Activated naive CD4-positive, alpha-beta T cell treated with anti-CD3 and anti-CD28 coated beads for 36 hours (primary cell): ENCODE data around the gene PRTFDC1. TPM values are rescaled to one million over a fixed set of nuclear protein-coding genes. Genes with fewer than 3 reads are reported as not detected.
A peak's percentile ranks its signal among the peaks of the same experiment; 100 is the strongest.
"Not testable (repeated sequence)": the region's sequence is repeated elsewhere in the genome, so short reads cannot be mapped to it uniquely, and the experiment has no call there.

Experiments used
- CTCF ChIA-PET: fragments of 350-600 bp; sonication (Branson Sonifier 250); formaldehyde crosslinking; loops from one replicate; lab custom pipeline; 2021; ENCODE audit warnings: antibody characterized with exemption; lab: Charles Lee
- DNase-seq: peaks from one replicate; pipeline ENCODE4 v3.0.0-alpha.2; 2020
- H3K27ac Mint-ChIP-seq: one replicate; pipeline ENCODE4 v1.8.0; 2021; ENCODE audit warnings: mild to moderate bottlenecking, mixed read lengths
- H3K27me3 Mint-ChIP-seq: one replicate; pipeline ENCODE4 v1.8.0; 2021; ENCODE audit warnings: low read depth, mixed read lengths
- H3K36me3 Mint-ChIP-seq: one replicate; pipeline ENCODE4 v1.8.0; 2021; ENCODE audit warnings: low read depth, mixed read lengths
- H3K4me1 Mint-ChIP-seq: one replicate; pipeline ENCODE4 v1.8.0; 2021; ENCODE audit warnings: low read depth, mixed read lengths
- H3K4me3 Mint-ChIP-seq: one replicate; pipeline ENCODE4 v1.8.0; 2021; ENCODE audit warnings: mild to moderate bottlenecking, moderate library complexity, mixed read lengths
- H3K9me3 Mint-ChIP-seq: one replicate; pipeline ENCODE4 v1.8.0; 2021; ENCODE audit warnings: mixed read lengths
- intact Hi-C: fragments of 100-400 bp; cut with micrococcal nuclease; formaldehyde crosslinking; loops from one replicate; pipeline ENCODE4 v1.15.1; 2023
- total RNA-seq, 2 experiments: library from RNA; stranded (reverse); gene quantifications; one replicate each; pipeline ENCODE4 v1.2.3, GENCODE V29; 2021

Gene PRTFDC1
- total RNA-seq, 2 experiments from 2014 or later, result 0.99 to 1.1 TPM

DNA sequence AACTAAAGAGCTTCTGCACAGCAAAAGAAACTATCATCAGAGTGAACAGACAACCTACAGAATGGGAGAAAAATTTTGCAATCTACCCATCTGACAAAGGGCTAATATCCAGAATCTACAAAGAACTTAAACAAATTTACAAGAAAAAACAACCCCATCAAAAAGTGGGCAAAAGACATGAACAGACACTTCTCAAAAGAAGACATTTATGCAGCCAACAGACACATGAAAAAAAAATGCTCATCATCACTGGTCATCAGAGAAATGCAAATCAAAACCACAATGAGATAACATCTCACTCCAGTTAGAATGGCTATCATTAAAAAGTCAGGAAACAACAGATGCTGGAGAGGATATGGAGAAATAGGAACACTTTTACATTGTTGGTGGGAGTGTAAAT is 27.9 kb downstream of the PRTFDC1 start:
- H3K27ac Mint-ChIP-seq, H3K27me3 Mint-ChIP-seq, intact Hi-C loops, DNase-seq, H3K4me3 Mint-ChIP-seq, CTCF ChIA-PET: not testable (repeated sequence)
- peaks cover 13% of the 10 kb centered on the region for H3K36me3 Mint-ChIP-seq
- H3K4me1 Mint-ChIP-seq, result peaks cover 35% of the 10 kb centered on the region
- peaks cover 22% of the 10 kb centered on the region for H3K9me3 Mint-ChIP-seq

DNA sequence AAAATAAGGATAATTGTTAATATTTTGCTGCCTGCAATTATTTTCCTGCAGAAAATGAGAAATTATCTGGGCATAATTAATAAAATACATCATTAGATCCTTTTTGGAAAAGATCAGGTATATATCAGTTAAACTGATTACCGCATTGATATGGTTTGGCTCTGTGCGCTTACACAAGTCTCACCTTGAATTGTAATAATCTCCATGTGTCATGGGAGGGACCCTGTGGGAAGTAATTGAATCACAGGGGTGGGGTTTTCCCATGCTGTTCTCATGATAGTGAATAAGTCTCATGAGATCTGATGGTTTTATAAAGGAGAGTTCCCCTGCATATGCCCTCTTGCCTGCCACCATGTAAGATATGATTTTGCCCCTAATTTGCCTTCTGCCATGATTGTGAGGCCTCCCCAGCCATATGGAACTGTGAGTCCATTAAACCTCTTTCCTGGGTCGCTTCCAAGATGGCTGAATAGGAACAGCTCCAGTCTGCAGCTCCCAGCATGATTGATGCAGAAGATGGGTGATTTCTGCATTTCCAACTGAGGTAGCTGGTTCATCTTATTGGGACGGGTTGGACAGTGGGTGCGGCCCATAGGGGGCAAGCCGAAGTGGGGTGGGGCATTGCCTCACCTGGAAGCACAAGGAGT is 30.1 kb downstream of the PRTFDC1 start:
- not testable (repeated sequence) for H3K4me3 Mint-ChIP-seq, H3K27me3 Mint-ChIP-seq, H3K27ac Mint-ChIP-seq
- Mint-ChIP-seq H3K9me3 (peaks cover 26% of the 10 kb centered on the region), H3K36me3 (peaks cover 13% of the 10 kb centered on the region), H3K4me1 (peaks cover 23% of the 10 kb centered on the region)
- intact Hi-C loops, result loop anchor here (2.0 kb wide), 1 partner anchor 24 kb away; no protein-coding TSS in a partner anchor
- peak; percentile 49 for DNase-seq
- CTCF ChIA-PET, result interaction anchor here (1.5 kb wide), 1 partner anchor 305 kb away, joined by 4 read pairs; no protein-coding TSS in a partner anchor

DNA sequence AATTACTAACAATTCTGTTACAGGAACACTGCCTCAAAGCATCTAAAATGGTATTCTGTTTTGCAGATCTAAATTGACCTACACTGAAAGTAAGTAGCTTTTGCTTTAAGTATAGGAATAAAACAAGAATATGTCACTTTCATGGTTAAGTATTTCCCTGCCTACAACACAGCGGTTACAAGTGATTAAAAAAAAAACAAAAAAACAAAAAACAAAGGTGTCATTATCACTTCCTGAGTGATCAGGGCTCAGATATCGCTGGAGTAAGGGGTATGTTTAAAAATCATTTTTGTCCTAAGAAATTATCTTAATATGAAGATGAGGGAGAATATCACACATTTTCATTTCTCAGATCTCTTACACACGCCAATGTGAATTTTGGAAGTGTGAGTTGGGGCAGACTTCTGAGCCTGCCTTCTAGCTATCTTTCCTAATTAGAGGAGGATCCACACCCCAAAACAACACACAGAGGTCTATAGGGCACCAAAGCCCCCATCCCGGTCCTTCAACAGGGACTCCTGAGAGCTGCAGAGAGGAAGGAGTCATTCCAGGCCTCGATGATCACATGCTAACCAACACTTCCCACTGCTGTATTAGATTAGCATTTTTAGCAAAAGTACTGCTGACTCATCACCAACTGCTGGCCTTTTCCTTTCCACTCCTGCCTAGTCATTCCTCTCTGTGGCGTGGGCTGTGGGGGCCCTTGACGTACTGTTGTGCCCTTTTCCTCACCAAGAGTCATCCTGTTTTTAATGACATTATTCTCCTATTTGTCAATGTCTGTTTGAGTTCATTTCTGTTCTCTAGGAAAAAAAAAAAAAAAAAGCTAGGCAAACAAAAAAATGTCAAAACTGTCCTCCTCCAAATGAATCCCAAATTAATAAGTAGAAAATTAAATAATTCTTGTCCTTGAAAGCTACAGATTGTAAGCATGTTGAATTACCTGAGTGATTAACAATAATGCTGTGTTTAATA is 31.2 kb downstream of the PRTFDC1 start:
- Mint-ChIP-seq H3K4me1 (peaks cover 19% of the 10 kb centered on the region), H3K27ac (peak overlapping the region; percentile 54), H3K36me3 (peaks cover 13% of the 10 kb centered on the region), H3K4me3 (no peak overlapping the region), H3K9me3 (peaks cover 26% of the 10 kb centered on the region), H3K27me3 (no peaks in the 10 kb centered on the region)
- DNase-seq, result peak; percentile 83
- CTCF ChIA-PET, result interaction anchor here (1.5 kb wide), 1 partner anchor 304 kb away, joined by 4 read pairs; no protein-coding TSS in a partner anchor
- intact Hi-C loops, result loop anchor here (1.0 to 2.0 kb wide), 5 partner anchors 20 to 214 kb away; partner anchors contain the start of genes ENKUR and THNSL1

DNA sequence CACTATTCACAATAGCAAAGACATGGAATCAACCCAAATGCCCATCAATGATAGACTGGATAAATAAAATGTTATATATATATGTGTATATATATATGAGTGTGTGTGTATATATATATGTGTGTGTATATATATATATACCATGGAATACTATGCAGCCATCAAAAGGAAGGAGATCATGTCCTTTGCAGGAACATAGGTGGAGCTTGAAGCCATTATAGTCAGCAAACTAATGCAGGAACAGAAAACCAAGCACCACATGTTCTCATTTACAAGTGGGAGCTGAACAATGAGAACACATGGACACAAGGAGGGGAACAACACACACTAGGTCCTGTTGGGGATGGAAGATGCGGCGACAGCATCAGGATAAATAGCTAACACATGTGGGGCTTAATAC is 32.2 kb downstream of the PRTFDC1 start:
- H3K9me3 Mint-ChIP-seq, result peaks cover 26% of the 10 kb centered on the region
- H3K27ac Mint-ChIP-seq, H3K27me3 Mint-ChIP-seq, CTCF ChIA-PET, DNase-seq, H3K4me3 Mint-ChIP-seq: not testable (repeated sequence)
- H3K36me3 Mint-ChIP-seq, result peaks cover 13% of the 10 kb centered on the region
- peaks cover 19% of the 10 kb centered on the region for H3K4me1 Mint-ChIP-seq
- intact Hi-C loops, result loop anchor here (2.0 kb wide), 1 partner anchor 55 kb away; no protein-coding TSS in a partner anchor

DNA sequence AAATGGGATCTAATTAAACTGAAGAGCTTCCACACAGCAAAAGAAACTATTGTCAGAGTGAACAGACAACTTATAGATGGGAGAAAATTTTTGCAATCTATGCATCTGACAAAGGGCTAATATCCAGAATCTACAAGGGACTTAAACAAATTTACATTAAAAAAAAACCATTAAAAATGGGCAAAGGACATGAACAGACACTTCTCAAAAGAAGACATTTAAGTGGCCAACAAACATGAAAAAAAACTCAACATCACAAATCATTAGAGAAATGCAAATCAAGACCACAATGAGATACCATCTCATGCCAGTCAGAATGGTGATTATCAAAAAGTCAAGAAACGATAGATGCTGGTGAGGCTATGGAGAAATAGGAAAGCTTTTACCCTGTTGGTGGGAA is 32.8 kb downstream of the PRTFDC1 start:
- H3K9me3 Mint-ChIP-seq, result peaks cover 22% of the 10 kb centered on the region
- H3K27ac Mint-ChIP-seq, CTCF ChIA-PET, DNase-seq, H3K27me3 Mint-ChIP-seq, H3K4me3 Mint-ChIP-seq: not testable (repeated sequence)
- peaks cover 13% of the 10 kb centered on the region for H3K36me3 Mint-ChIP-seq
- H3K4me1 Mint-ChIP-seq, result peaks cover 19% of the 10 kb centered on the region
- intact Hi-C loops, result loop anchor here (2.0 kb wide), 1 partner anchor 55 kb away; no protein-coding TSS in a partner anchor

DNA sequence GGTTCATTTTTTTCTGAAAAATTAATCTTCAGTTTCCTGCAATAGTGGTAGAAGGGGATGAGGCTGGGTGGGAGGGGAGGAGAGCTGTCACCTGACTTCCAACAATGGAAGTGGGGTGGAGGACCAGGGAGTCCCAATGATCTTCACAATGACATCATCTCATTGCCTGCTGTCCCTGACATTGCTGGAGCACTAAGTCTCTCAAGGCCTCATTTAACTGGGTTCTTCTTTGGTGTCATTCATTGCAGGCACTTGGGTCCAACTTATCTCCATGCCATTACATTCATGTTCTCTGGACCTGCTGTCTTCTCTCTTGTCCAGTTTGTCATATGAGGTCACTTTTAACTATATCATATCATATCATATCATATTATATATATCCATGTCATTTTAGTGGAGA is 34.4 kb downstream of the PRTFDC1 start:
- H3K27ac Mint-ChIP-seq, result no peak overlapping the region
- H3K4me3 Mint-ChIP-seq, result no peak overlapping the region
- peaks cover 19% of the 10 kb centered on the region for H3K4me1 Mint-ChIP-seq
- no peak for DNase-seq
- intact Hi-C loops, result no loop called here
- H3K27me3 Mint-ChIP-seq, result no peaks in the 10 kb centered on the region
- CTCF ChIA-PET, result no interaction called here
- H3K9me3 Mint-ChIP-seq, result peaks cover 9% of the 10 kb centered on the region
- H3K36me3 Mint-ChIP-seq, result peaks cover 3% of the 10 kb centered on the region

DNA sequence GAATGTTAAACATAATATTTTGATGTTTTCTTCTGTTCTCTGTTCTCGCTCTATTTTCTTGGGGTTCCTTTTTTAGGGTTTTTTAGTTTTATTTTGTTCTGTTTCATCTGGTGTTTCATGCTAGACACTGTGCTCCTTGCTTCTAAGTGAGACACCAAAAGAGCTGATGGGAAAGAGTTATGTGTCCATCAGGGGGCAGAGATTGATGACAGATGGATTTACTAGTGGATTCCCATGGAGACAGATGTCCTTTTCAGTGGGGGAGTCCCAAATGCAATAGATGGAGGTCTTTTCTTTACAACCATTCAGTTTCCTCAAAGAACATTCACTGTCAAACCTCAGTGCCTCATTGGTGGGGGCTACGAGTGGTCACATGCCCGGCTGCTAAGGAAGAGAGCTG is 34.9 kb downstream of the PRTFDC1 start:
- intact Hi-C loops, result no loop called here
- Mint-ChIP-seq H3K4me3 (no peak overlapping the region), H3K36me3 (peaks cover 2% of the 10 kb centered on the region), H3K9me3 (peaks cover 9% of the 10 kb centered on the region), H3K27ac (no peak overlapping the region), H3K4me1 (peaks cover 19% of the 10 kb centered on the region), H3K27me3 (no peaks in the 10 kb centered on the region)
- no peak for DNase-seq
- CTCF ChIA-PET, result no interaction called here

DNA sequence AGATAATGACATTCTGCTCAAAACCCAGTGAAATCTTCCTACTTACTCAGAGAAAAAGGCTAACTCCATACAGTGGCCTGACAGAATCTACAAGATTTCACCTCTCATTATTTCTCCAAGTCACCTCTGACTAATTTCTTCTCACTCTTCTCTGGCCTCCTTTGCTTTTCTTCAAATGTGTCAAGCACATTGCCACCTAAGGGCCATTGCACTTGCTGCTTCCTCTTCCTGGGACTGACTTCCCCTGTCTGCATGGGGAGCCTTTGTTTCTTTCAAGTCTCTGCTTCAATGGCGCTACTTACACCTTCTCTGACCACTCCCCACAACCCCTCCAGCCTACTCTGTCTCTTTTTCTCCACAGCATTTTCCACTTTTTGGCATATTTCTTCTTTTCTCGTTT is 36.0 kb downstream of the PRTFDC1 start:
- intact Hi-C loops, result no loop called here
- Mint-ChIP-seq H3K36me3 (peaks cover 1% of the 10 kb centered on the region), H3K27ac (no peak overlapping the region), H3K9me3 (peaks cover 9% of the 10 kb centered on the region), H3K4me3 (no peak overlapping the region), H3K4me1 (peaks cover 17% of the 10 kb centered on the region), H3K27me3 (no peaks in the 10 kb centered on the region)
- no peak for DNase-seq
- CTCF ChIA-PET, result interaction anchor here (0.6 kb wide), 1 partner anchor 44 kb away, joined by 3 read pairs; no protein-coding TSS in a partner anchor

DNA sequence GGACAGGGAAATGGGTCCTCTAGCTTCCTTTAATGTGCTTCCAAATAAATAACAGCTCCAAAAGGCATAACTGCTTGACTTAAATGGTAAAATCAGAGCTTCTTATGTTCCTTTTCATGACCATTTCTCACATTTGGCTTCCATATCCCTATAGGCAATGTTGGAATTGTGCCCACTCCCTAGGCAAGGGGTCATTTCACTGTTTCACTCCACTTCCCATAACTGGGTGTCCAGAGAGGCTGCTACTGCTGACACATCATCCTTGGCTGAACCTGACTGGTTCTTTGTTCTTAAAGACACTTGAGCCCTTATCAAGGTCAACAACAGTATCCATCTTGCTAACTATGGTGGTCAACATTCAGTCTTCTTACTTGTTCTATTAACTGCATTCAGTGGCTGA is 37.1 kb downstream of the PRTFDC1 start:
- Mint-ChIP-seq H3K27me3 (no peaks in the 10 kb centered on the region), H3K36me3 (peaks cover 1% of the 10 kb centered on the region), H3K4me3 (no peak overlapping the region), H3K27ac (no peak overlapping the region), H3K9me3 (peaks cover 9% of the 10 kb centered on the region), H3K4me1 (peaks cover 11% of the 10 kb centered on the region)
- intact Hi-C loops, result no loop called here
- CTCF ChIA-PET, result no interaction called here
- no peak for DNase-seq

DNA sequence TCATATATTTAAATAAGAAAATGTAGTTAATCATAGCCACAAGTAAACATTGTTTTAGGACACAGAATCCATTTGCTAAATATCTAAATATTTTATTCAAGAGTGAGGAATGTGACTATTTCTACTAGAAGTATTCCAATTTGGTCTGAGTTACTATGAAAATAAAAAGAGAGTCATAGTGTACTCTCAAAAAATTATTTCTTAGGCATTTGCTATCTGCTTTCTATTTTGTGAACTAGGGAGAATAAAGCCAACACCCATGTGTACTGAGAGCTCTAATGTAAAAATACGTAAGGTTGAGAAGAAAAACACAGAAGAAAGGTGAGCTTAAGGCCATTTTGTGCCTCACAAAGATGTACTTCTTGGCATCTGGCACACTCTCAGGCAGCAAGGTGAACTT is 38.3 kb downstream of the PRTFDC1 start:
- CTCF ChIA-PET, result interaction anchor here (1.1 kb wide), 1 partner anchor 45 kb away, joined by 3 read pairs; no protein-coding TSS in a partner anchor
- no peak for DNase-seq
- no peak overlapping the region for H3K4me3 Mint-ChIP-seq

DNA sequence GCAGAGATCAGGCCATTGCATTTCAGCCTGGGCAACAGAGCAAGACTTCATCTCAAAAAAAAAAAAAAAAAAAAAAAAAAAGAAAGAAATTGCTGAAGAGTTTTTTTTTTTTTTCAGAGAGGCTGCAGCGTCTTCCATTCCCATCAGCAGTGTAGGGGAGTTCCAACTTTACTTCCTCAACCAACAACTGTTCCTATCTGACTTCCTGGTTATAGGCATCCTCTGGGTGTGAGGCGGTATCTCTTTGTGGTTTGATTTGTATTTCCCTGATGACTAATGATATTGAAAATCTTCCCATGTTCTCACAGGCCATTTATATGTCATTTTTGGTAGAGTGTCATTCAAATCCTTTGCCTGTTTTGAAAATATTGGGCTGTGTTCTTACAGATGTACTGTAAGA is 40.2 kb downstream of the PRTFDC1 start:
- no peaks in the 10 kb centered on the region for H3K9me3 Mint-ChIP-seq
- DNase-seq, result no peak
- peaks cover 11% of the 10 kb centered on the region for H3K4me1 Mint-ChIP-seq
- no peaks in the 10 kb centered on the region for H3K36me3 Mint-ChIP-seq
- H3K4me3 Mint-ChIP-seq, result no peak overlapping the region
- CTCF ChIA-PET, result no interaction called here
- H3K27ac Mint-ChIP-seq, result no peak overlapping the region
- H3K27me3 Mint-ChIP-seq, result no peaks in the 10 kb centered on the region
- intact Hi-C loops, result no loop called here

More for the DNA sequence above, 38.3 kb downstream of the PRTFDC1 start:
- Mint-ChIP-seq H3K27me3 (no peaks in the 10 kb centered on the region), H3K9me3 (peaks cover under 1% of the 10 kb centered on the region), H3K27ac (no peak overlapping the region), H3K4me1 (peaks cover 11% of the 10 kb centered on the region), H3K36me3 (no peaks in the 10 kb centered on the region)
- intact Hi-C loops, result no loop called here

DNA sequence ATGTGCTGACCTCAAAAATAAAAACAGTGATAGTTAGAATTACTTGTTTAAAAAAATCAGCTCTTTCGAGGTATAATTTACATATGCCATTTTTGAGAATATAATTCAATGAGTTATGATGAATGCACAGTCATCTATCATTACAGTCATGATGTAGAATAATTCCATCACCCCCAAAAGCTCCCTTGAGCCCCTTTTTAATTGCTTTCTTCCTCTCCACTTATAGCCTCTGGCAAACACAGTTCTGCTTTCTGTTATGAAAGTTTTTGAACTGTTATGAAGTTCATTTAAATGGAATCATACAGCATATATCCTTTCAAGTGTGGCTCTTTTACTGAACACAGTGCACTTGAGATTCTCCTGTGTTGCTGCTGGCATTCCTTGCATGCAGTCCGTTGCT is 41.4 kb downstream of the PRTFDC1 start:
- Mint-ChIP-seq H3K9me3 (no peaks in the 10 kb centered on the region), H3K4me3 (no peak overlapping the region), H3K27ac (no peak overlapping the region), H3K4me1 (peaks cover 11% of the 10 kb centered on the region), H3K36me3 (no peaks in the 10 kb centered on the region), H3K27me3 (no peaks in the 10 kb centered on the region)
- intact Hi-C loops, result no loop called here
- CTCF ChIA-PET, result no interaction called here
- no peak for DNase-seq
